Measurements from ENCODE around the gene MRTFA. TPM values are rescaled to one million over a fixed set of nuclear protein-coding genes. Genes with fewer than 3 reads are reported as not detected.

Gene MRTFA
- total RNA-seq = 35.3 and 41.2 TPM in 2 replicates

DNA sequence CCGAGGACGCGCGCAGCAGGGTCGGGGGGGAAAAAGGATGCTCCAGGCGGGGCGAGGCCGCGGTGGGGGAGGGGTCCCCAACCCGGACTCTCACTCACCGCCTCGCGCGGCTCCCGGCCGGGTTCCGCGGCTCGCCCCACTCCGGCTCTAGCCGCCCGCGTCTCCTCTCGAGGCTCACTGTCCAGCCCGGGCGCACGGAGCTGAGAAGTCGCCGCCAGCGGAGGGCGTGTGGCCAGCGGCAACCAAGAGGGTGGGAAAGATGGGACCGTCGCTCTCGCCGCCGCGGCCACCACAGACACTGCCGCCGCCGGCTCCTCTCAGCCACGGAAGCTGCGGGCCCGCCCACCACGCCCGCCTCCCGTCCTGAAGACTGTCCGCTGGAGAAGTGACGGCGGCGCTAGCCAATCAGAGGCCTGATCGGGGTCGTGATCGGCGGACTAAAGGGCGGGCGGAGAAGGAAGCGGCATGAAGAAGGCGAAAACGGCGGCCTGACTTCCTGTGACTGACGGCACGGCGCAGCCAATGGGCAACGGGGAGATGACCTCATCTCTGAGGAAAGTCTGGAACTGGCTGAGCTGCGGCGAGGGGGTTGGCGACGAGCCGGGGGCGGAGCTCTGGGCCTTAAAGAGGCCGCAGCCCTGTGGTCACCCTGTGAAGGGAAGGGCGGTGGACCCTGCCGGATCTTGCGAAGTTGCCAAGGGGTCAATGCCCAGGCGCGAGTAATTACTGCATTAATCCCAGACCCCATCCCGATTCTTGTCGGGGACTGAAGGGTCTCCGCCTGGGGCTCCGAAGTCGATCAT is at the start of gene MRTFA:
TSS of gene MRTFA (minus strand) at position 340 of the 803 bp plus-strand sequence.

GRCh38 chr22:40679249-40679963 is 42.9 kb upstream of the MRTFA start, which contains the start of gene MCHR1:
TSS of gene MCHR1 (plus strand) at chr22:40679484. CDS start at chr22:40679653, 169 bp downstream.

Other genes with a start within 250 kb of the MRTFA start
- 0.10 and 0.65 TPM in 2 replicates for gene MCHR1, start 42.8 kb upstream of the MRTFA start, total RNA-seq
- 16.7 and 19.7 TPM in 2 replicates for gene SLC25A17, start 182.6 kb upstream of the MRTFA start, total RNA-seq
- gene ST13, start 219.9 kb upstream of the MRTFA start, total RNA-seq = 195 and 237 TPM in 2 replicates
- 13.8 and 16.7 TPM in 2 replicates for gene XPNPEP3, start 220.4 kb upstream of the MRTFA start, total RNA-seq
- under 0.01 TPM in 1 of 2 replicates, not detected in the other for gene DNAJB7, start 225.4 kb upstream of the MRTFA start, total RNA-seq

Measured in vein endothelial cell (primary cell).